Panc1 (cell line): ENCODE results near the gene DNAJB8. TPM values are rescaled to one million over a fixed set of nuclear protein-coding genes. Genes with fewer than 3 reads are reported as not detected.

ENCODE experiments used
- ATAC-seq: fragments of 200-7000 bp; cut with Tn5 transposase; 2 replicates; pipeline ENCODE4 v1.9.1; 2020; ENCODE audit warnings: mild to moderate bottlenecking, moderate library complexity
- BruUV-seq: library from RNA; stranded (reverse); fragments of 400-500 nt; replicated peaks from 2 replicates; lab custom pipeline; 2021; lab: Mats Ljungman, UMichigan
- CTCF ChIA-PET: fragments of 300-600 bp; sonication (Branson Sonifier 250); formaldehyde crosslinking; loops from one replicate; lab custom pipeline; 2022; ENCODE audit warnings: antibody characterized with exemption; lab: Charles Lee
- POLR2A ChIA-PET: fragments of 300-600 bp; sonication (Branson Sonifier 250); formaldehyde crosslinking; loops from one replicate; lab custom pipeline; 2022; ENCODE audit warnings: antibody characterized with exemption; lab: Charles Lee
- DNase-seq: peaks from one replicate; pipeline ENCODE4 v3.0.0-alpha.2; 2010; ENCODE audit warnings: low read depth, low spot score
- H3K27ac ChIP-seq: 2 replicates; pipeline ENCODE4 v1.5.1; 2011; ENCODE audit warnings: mild to moderate bottlenecking, low read length, inconsistent platforms
- H3K27me3 ChIP-seq: fragments of 200-500 bp; sonication (Bioruptor generic); 2 replicates; pipeline ENCODE4 v1.6.0; 2014; ENCODE audit warnings: low read length, inconsistent platforms; ENCODE audit not compliant: control insufficient read depth, insufficient read depth
- H3K36me3 ChIP-seq: fragments of 200-500 bp; sonication (Bioruptor generic); 2 replicates; pipeline ENCODE4 v1.5.1; 2014; ENCODE audit warnings: inconsistent platforms, mild to moderate bottlenecking, low read length, moderate library complexity; ENCODE audit not compliant: control insufficient read depth, insufficient read depth
- H3K4me1 ChIP-seq: 2 replicates; pipeline ENCODE4 v1.5.1; 2011; ENCODE audit warnings: inconsistent platforms, mild to moderate bottlenecking, low read length, moderate library complexity; ENCODE audit not compliant: control insufficient read depth, insufficient read depth
- H3K4me3 ChIP-seq, 2 experiments: 2 replicates each; pipeline ENCODE4 v1.5.1; 2011 to 2012; ENCODE audit warnings: low read depth in 2 of 2, low read length in 2 of 2, mild to moderate bottlenecking in 2 of 2, inconsistent platforms in 1 of 2, moderate library complexity in 1 of 2
- H3K9me3 ChIP-seq: fragments of 200-500 bp; sonication (Bioruptor generic); 2 replicates; pipeline ENCODE4 v1.5.1; 2014; ENCODE audit warnings: low read depth, mild to moderate bottlenecking, inconsistent platforms, low read length, moderate library complexity; ENCODE audit not compliant: control insufficient read depth, insufficient read depth
- POLR2AphosphoS5 ChIP-seq: IDR thresholded peaks from 2 replicates; pipeline ENCODE4 v1.6.1; 2012; ENCODE audit warnings: mild to moderate bottlenecking, low read depth, low read length, moderate library complexity
- SIN3A ChIP-seq: IDR thresholded peaks from 2 replicates; pipeline ENCODE4 v1.6.1; 2012; ENCODE audit warnings: low read depth, mild to moderate bottlenecking, low read length, moderate library complexity, borderline replicate concordance; ENCODE audit not compliant: insufficient read depth
- TCF7L2 ChIP-seq: IDR thresholded peaks from 2 replicates; pipeline ENCODE4 v1.6.1; 2011; ENCODE audit warnings: mild to moderate bottlenecking, low read depth, low read length, inconsistent platforms
- in situ Hi-C: cut with HindIII; loops from 2 replicates; pipeline ENCODE4 v1.10.0; 2016; ENCODE audit warnings: low sequenced_read_pairs, low pct_unique_long_range_greater_than_20kb
- intact Hi-C: fragments of 100-400 bp; cut with micrococcal nuclease; formaldehyde crosslinking; loops from one replicate; pipeline ENCODE4 v1.10.0; 2022; ENCODE audit not compliant: unreplicated experiment
- total RNA-seq: library from RNA; stranded (reverse); gene quantifications from one replicate; pipeline ENCODE4 v1.2.1, GENCODE V29; 2021; ENCODE audit not compliant: unreplicated experiment
- TF ChIP-seq, protein P1 (sequence below), 2 experiments: IDR thresholded peaks; 2 replicates each; pipeline ENCODE4 v1.6.1; 2011 to 2012; ENCODE audit warnings: low read depth in 2 of 2, control low read depth in 1 of 2, low read length in 1 of 2, mild to moderate bottlenecking in 1 of 2, moderate library complexity in 1 of 2; ENCODE audit not compliant: insufficient read depth in 1 of 2
- TF ChIP-seq, protein P2 (sequence below): fragments of 450-650 bp; IDR thresholded peaks from 2 replicates; pipeline ENCODE4 v1.5.1; 2017; ENCODE audit warnings: mild to moderate bottlenecking

Gene DNAJB8
- total RNA-seq, 1 experiment from 2014 or later = not detected

DNA sequence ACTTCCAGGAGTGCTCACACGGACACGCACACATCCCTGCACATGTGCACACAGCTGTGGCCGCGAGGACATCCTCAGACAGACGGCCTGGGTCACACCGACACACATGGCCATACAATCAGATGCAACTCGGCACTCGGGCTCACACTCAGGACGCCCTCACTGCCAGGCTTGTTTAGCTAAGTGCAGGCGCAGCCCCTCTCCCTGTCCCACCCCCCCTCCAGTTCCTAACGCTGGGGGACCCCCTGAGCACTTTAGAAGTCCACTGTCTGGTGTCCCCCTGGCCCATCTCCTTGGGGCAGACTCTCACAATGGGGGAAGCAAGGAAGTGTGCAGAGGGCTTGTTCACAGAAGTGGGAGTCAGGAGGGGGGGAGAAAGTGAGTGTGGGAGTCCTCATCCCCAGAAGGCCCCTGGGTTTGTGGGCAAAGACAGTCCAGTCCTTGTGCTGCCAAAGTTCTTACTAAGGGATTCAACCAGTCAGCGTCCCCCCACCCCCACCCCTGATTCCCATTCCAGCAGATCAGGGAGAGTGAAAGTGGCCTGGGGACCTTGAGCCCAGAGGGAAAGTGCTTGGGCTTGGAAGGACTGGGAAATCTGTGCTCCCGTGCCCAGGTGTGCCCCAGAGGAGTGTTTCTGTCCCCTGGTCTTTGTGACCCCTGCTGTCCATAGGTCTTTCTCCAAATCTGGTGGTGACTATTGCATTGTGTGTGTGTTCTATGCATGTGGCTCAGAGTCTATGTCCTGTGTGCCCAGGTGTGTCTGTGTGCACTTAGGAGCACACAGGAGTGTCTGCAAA is 27.1 kb upstream of the DNAJB8 start:
- Histone ChIP-seq H3K4me3 (no peak overlapping the region), H3K4me1 (peaks cover 23% of the 10 kb centered on the region), H3K36me3 (no peaks in the 10 kb centered on the region; the same call in 1 of the 2 replicates), H3K27me3 (no peaks in the 10 kb centered on the region), H3K27ac (no peak overlapping the region), H3K9me3 (no peaks in the 10 kb centered on the region)
- CTCF ChIA-PET = no interaction called here
- TF ChIP-seq POLR2AphosphoS5 (no peak), TCF7L2 (no peak), SIN3A (no peak)
- TF ChIP-seq, protein P1, sequence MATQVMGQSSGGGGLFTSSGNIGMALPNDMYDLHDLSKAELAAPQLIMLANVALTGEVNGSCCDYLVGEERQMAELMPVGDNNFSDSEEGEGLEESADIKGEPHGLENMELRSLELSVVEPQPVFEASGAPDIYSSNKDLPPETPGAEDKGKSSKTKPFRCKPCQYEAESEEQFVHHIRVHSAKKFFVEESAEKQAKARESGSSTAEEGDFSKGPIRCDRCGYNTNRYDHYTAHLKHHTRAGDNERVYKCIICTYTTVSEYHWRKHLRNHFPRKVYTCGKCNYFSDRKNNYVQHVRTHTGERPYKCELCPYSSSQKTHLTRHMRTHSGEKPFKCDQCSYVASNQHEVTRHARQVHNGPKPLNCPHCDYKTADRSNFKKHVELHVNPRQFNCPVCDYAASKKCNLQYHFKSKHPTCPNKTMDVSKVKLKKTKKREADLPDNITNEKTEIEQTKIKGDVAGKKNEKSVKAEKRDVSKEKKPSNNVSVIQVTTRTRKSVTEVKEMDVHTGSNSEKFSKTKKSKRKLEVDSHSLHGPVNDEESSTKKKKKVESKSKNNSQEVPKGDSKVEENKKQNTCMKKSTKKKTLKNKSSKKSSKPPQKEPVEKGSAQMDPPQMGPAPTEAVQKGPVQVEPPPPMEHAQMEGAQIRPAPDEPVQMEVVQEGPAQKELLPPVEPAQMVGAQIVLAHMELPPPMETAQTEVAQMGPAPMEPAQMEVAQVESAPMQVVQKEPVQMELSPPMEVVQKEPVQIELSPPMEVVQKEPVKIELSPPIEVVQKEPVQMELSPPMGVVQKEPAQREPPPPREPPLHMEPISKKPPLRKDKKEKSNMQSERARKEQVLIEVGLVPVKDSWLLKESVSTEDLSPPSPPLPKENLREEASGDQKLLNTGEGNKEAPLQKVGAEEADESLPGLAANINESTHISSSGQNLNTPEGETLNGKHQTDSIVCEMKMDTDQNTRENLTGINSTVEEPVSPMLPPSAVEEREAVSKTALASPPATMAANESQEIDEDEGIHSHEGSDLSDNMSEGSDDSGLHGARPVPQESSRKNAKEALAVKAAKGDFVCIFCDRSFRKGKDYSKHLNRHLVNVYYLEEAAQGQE (IDR thresholded peaks at IDR 0.05; ENCODE audit: insufficient read depth in 1 of 2, low read depth in 2 of 2, low read length in 1 of 2) = no peak
- TF ChIP-seq, protein P2, sequence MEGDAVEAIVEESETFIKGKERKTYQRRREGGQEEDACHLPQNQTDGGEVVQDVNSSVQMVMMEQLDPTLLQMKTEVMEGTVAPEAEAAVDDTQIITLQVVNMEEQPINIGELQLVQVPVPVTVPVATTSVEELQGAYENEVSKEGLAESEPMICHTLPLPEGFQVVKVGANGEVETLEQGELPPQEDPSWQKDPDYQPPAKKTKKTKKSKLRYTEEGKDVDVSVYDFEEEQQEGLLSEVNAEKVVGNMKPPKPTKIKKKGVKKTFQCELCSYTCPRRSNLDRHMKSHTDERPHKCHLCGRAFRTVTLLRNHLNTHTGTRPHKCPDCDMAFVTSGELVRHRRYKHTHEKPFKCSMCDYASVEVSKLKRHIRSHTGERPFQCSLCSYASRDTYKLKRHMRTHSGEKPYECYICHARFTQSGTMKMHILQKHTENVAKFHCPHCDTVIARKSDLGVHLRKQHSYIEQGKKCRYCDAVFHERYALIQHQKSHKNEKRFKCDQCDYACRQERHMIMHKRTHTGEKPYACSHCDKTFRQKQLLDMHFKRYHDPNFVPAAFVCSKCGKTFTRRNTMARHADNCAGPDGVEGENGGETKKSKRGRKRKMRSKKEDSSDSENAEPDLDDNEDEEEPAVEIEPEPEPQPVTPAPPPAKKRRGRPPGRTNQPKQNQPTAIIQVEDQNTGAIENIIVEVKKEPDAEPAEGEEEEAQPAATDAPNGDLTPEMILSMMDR = no peak
- DNase-seq = no peak
- BruUV-seq = no TSS peak
- in situ Hi-C loops (no loop called here), intact Hi-C loops (no loop called here)
- no peak for ATAC-seq
- POLR2A ChIA-PET = no interaction called here

DNA sequence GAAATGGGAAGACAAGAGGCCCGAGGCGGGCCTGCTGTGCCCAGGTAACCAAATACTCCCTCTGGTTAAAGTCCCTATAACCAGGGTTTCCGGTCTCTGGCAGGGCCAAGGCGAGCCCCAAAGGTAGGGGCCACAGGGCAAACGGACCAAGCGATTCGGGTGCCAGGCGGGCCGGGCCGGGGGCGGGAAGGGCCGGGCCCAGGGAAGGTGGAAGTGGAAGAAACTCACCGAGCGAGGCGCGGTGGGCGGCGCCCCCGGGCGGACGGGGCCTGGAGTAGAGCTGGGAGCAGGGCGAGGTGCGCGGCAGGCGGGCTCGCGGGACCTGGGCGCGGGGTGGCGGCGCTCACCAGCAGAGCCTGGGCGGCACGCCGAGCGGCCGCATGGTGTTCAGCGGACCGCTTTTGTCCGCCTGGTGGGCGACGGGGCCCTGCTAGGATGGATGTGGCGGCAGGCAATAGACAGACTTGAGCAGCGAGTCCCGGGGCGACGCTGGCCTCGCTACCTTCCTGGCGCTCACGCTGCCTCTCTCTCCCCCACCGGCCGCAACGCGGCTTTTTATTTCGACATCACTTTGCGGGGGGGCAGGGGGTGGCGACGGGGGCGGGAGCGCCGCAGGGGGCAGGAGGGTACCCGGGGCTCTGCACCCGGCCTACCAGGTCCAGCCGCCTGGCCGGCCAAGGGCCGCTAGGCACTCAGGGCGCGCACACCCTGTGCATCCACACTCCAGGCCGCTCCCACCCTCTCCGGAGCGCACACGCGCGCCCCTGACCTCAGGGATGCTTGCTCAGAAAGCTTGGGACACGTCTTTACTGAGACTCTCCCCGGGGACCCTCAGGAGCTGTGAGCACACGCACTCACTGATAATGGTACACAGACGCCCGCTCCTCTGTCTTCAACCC is 26.2 kb upstream of the DNAJB8 start, which contains the start of gene GATA2:
GATA2 (minus strand) TSS at position 531 of the 899 bp plus-strand sequence. CDS start 6,170 bp downstream, outside the sequence.
- Histone ChIP-seq H3K4me3 (no peak within 1 kb of the TSS; a peak in 1 of 4 replicates), H3K27ac (no peak within 1 kb of the TSS), H3K4me1 (peaks cover 19% of the 10 kb centered on the region), H3K9me3 (no peaks in the 10 kb centered on the region), H3K27me3 (no peaks in the 10 kb centered on the region), H3K36me3 (no peaks in the 10 kb centered on the region; the same call in 1 of the 2 replicates)
- ChIA-PET POLR2A (no interaction called here), CTCF (no interaction called here)
- in situ Hi-C loops = no loop called here
- ATAC-seq (no peak), DNase-seq (no peak)
- TF ChIP-seq SIN3A (no peak), POLR2AphosphoS5 (no peak), TCF7L2 (no peak)
- TF ChIP-seq, protein P2 = no peak
- TF ChIP-seq, protein P1 (IDR thresholded peaks at IDR 0.05; ENCODE audit: insufficient read depth in 1 of 2, low read depth in 2 of 2, low read length in 1 of 2) = no peak
- intact Hi-C loops = no loop called here
- no TSS peak for BruUV-seq
